Liver (tissue), 3 donors: ENCODE data around the gene MAN1C1.

Source experiments
- CTCF ChIP-seq: fragments of 150-350 bp; IDR thresholded peaks from 2 replicates; pipeline ENCODE4 v1.5.1; 2017; ENCODE audit warnings: improper control_type of control experiment, low read depth, low read length; ENCODE audit not compliant: missing input control
- JUND ChIP-seq, 2 donors: IDR thresholded peaks; 2 replicates each; pipeline ENCODE4 v1.6.1; 2016; ENCODE audit warnings: antibody characterized with exemption in 2 of 2
- MAX ChIP-seq: IDR thresholded peaks from 2 replicates; pipeline ENCODE4 v1.6.1; 2016; ENCODE audit warnings: antibody characterized with exemption
- NR2F2 ChIP-seq: IDR thresholded peaks from 2 replicates; pipeline ENCODE4 v1.6.1; 2016; ENCODE audit warnings: antibody characterized with exemption
- RAD21 ChIP-seq, 2 donors: IDR thresholded peaks; 2 replicates each; pipeline ENCODE4 v1.6.1; 2016; ENCODE audit warnings: antibody characterized with exemption in 2 of 2, mild to moderate bottlenecking in 2 of 2
- RXRA ChIP-seq, 2 donors: IDR thresholded peaks; 2 replicates each; pipeline ENCODE4 v1.6.1; 2017 to 2018; ENCODE audit warnings: antibody characterized with exemption in 2 of 2, mild to moderate bottlenecking in 1 of 2
- YY1 ChIP-seq: IDR thresholded peaks from 2 replicates; pipeline ENCODE4 v1.6.1; 2016; ENCODE audit warnings: antibody characterized with exemption, mild to moderate bottlenecking
- TF ChIP-seq, protein P1 (sequence below): IDR thresholded peaks from 2 replicates; pipeline ENCODE4 v1.6.1; 2016; ENCODE audit warnings: antibody characterized with exemption
- TF ChIP-seq, protein P2 (sequence below): IDR thresholded peaks from 2 replicates; pipeline ENCODE4 v1.6.1; 2016; ENCODE audit warnings: antibody characterized with exemption
- TF ChIP-seq, protein P3 (sequence below): IDR thresholded peaks from 2 replicates; pipeline ENCODE4 v1.6.1; 2016; ENCODE audit warnings: antibody characterized with exemption, mild to moderate bottlenecking
- donor health status: healthy.
- donor health status: healthy.

- no peak for TF ChIP-seq CTCF
- TF ChIP-seq YY1: no peak
- TF ChIP-seq RXRA (IDR thresholded peaks at IDR 0.05): no peak
- no peak for TF ChIP-seq MAX
- TF ChIP-seq, protein P1, sequence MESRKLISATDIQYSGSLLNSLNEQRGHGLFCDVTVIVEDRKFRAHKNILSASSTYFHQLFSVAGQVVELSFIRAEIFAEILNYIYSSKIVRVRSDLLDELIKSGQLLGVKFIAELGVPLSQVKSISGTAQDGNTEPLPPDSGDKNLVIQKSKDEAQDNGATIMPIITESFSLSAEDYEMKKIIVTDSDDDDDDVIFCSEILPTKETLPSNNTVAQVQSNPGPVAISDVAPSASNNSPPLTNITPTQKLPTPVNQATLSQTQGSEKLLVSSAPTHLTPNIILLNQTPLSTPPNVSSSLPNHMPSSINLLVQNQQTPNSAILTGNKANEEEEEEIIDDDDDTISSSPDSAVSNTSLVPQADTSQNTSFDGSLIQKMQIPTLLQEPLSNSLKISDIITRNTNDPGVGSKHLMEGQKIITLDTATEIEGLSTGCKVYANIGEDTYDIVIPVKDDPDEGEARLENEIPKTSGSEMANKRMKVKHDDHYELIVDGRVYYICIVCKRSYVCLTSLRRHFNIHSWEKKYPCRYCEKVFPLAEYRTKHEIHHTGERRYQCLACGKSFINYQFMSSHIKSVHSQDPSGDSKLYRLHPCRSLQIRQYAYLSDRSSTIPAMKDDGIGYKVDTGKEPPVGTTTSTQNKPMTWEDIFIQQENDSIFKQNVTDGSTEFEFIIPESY: no peak
- TF ChIP-seq JUND (IDR thresholded peaks at IDR 0.05): no peak
- TF ChIP-seq, protein P2, sequence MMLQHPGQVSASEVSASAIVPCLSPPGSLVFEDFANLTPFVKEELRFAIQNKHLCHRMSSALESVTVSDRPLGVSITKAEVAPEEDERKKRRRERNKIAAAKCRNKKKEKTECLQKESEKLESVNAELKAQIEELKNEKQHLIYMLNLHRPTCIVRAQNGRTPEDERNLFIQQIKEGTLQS: no peak
- TF ChIP-seq NR2F2: no peak
- TF ChIP-seq, protein P3, sequence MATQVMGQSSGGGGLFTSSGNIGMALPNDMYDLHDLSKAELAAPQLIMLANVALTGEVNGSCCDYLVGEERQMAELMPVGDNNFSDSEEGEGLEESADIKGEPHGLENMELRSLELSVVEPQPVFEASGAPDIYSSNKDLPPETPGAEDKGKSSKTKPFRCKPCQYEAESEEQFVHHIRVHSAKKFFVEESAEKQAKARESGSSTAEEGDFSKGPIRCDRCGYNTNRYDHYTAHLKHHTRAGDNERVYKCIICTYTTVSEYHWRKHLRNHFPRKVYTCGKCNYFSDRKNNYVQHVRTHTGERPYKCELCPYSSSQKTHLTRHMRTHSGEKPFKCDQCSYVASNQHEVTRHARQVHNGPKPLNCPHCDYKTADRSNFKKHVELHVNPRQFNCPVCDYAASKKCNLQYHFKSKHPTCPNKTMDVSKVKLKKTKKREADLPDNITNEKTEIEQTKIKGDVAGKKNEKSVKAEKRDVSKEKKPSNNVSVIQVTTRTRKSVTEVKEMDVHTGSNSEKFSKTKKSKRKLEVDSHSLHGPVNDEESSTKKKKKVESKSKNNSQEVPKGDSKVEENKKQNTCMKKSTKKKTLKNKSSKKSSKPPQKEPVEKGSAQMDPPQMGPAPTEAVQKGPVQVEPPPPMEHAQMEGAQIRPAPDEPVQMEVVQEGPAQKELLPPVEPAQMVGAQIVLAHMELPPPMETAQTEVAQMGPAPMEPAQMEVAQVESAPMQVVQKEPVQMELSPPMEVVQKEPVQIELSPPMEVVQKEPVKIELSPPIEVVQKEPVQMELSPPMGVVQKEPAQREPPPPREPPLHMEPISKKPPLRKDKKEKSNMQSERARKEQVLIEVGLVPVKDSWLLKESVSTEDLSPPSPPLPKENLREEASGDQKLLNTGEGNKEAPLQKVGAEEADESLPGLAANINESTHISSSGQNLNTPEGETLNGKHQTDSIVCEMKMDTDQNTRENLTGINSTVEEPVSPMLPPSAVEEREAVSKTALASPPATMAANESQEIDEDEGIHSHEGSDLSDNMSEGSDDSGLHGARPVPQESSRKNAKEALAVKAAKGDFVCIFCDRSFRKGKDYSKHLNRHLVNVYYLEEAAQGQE: no peak
- TF ChIP-seq RAD21 (IDR thresholded peaks at IDR 0.05): no peak
Measured at GRCh38 chr1:25617625-25618432, 1.2 kb downstream of the MAN1C1 start.
